Epithelial cell of proximal tubule (primary cell): ENCODE measurements around the gene MXRA7. TPM values are rescaled to one million over a fixed set of nuclear protein-coding genes. Genes with fewer than 3 reads are reported as not detected.

Experiments
- DNase-seq: peaks from one replicate; pipeline ENCODE4 v3.0.0-alpha.2; 2011; ENCODE audit warnings: low read depth
- H3K4me3 ChIP-seq: 2 replicates; pipeline ENCODE4 v1.5.1; 2011; ENCODE audit warnings: low read depth, mild to moderate bottlenecking, low read length
- CTCF ChIP-seq: conservative IDR thresholded peaks from 2 replicates; pipeline ENCODE4 v1.5.1; 2012; ENCODE audit warnings: low read depth, mild to moderate bottlenecking, low read length
- total RNA-seq: library from RNA; depleted of rRNA; stranded (reverse); fragments of >200 nt; gene quantifications from 2 replicates; pipeline ENCODE4 v1.2.3, GENCODE V29; 2015

MXRA7 gene
- total RNA-seq, 1 donor from 2014 or later: 167 TPM

- H3K4me3 ChIP-seq: peak overlapping the region; percentile 88
- no peak for TF ChIP-seq CTCF
- no peak for DNase-seq
Observed at GRCh38 chr17:76738468-76738850, 27.7 kb upstream of the MXRA7 start.

GRCh38 chr17:76737676-76738467 is 27.1 kb upstream of the MXRA7 start, which contains the start of gene MFSD11:
TSS of gene MFSD11 (plus strand) at chr17:76738119. CDS start at chr17:76738353, 234 bp downstream.
- TF ChIP-seq CTCF: no peak
- H3K4me3 ChIP-seq: peak within 1 kb of the TSS; percentile 88
- DNase-seq: no peak

- peak within 1 kb of the TSS; percentile 88 for H3K4me3 ChIP-seq
- DNase-seq: no peak
- TF ChIP-seq CTCF: no peak
Observed at GRCh38 chr17:76737082-76737675, 26.4 kb upstream of the MXRA7 start, which contains the start of gene SRSF2. TSS of gene SRSF2 (minus strand) at chr17:76737331. CDS start at chr17:76737160, 171 bp downstream.

- peak overlapping the region; percentile 88 for H3K4me3 ChIP-seq
- TF ChIP-seq CTCF: peak; percentile 5
- no peak for DNase-seq
Observed at GRCh38 chr17:76736349-76737081, 25.8 kb upstream of the MXRA7 start.

GRCh38 chr17:76735586-76736348 is 25.0 kb upstream of the MXRA7 start:
- no peak for DNase-seq
- no peak for TF ChIP-seq CTCF
- peak overlapping the region; percentile 88 for H3K4me3 ChIP-seq

GRCh38 chr17:76735006-76735405 is 24.2 kb upstream of the MXRA7 start:
- TF ChIP-seq CTCF: no peak
- no peak for DNase-seq

More at GRCh38 chr17:76735006-76735405, 24.2 kb upstream of the MXRA7 start:
- H3K4me3 ChIP-seq: peak overlapping the region; percentile 88
